HG02588 (cell line): Measurements from ENCODE around the gene ELFN1.
"Not testable (repeated sequence)": the region's sequence is repeated elsewhere in the genome, so short reads cannot be mapped to it uniquely, and the experiment has no call there.

ENCODE experiments used
- ATAC-seq: cut with Tn5 transposase; IDR thresholded peaks from one replicate; pipeline ENCODE4 v1.9.1; 2021; ENCODE audit warnings: mild to moderate bottlenecking, moderate library complexity; ENCODE audit not compliant: unreplicated experiment

Gene ELFN1

DNA sequence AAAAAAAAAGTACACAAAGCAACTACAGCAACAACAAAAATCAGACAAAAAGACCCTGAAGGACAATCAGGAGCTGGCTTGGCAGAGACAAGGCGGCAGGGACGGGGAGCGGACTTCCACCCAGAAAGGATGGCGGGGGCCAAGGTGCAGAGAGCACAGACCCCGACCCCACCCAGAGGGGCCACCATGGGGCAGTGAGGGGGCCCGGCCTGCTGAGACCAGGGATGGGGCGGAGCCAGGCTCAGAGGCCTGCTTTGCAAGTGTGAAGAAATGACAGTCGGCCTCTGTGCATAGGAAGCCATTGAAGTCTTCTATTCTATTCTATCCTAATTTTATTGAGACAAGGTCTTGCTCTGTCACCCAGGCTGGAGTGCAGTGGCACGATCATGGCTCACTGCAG, 82.0 kb downstream of the ELFN1 start:
- no peak for ATAC-seq

- ATAC-seq = no peak
Observed at GRCh38 chr7:1752771-1753563, 82.9 kb downstream of the ELFN1 start.

GRCh38 chr7:1753564-1753867, 83.4 kb downstream of the ELFN1 start:
- no peak for ATAC-seq

DNA sequence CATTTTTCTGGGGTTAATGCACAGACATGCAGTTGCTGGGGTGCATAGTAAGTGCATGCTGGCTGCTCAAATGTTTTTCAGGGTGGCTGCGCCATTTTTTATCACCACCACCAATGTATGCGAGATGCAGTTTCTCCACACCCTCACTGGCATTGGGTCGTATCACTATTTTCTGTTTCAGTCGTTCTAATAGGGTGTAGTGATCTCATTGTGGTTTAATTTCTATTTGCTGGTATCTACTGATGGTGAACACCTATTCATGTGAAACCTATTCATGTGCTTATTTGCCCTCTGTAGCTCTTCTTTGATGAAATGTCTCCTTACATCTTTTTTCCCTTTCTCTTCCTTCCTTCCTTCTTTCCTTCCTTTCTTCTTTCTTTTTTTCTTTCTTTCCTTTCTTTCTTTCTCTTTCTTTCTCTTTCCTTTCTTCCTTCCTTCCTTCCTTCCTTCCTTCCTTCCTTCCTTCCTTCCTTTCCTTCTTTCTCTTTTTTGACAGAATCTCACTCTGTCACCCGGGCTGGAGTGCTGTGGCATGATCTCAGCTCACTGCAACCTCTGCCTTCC, 84.3 kb downstream of the ELFN1 start:
- no peak for ATAC-seq

DNA sequence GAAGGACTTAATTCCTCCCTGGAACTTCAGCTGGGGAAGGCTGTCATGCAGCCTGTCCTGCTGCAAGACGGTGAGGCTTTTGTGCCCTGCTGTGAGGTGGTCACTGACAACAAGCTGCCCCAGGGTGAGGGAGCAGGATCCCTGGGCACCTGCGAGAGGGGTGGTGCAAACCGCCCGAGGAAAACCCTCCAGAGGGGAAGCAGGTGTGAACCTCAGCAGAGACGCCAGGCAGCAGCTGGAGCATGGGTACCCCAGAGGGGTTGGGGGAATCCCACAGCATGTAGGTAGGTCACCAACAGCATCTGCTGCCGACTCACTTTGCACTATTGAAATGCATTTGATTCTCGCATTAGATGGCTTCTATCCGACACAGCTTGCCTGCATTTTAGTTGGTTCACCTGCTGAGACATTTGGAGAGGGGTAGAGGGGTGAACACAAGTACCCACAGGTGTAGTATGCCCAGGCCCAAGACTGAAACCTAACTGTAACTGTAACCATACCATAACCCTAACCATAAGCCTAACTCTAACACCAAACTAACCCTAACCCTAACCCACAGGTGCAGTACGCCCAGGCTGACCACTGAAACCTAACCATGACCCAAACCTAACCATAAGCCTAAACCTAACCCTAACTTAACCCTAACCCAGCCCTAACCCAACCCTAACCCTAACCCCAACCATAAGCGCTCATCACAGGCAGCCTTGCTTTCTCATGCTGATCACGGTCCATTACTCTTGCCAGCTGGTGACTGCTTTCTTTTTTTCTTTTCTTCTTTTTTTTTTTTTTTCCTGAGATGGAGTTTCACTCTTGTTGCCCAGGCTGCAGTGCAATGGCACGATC, 85.9 kb downstream of the ELFN1 start:
- no peak for ATAC-seq

DNA sequence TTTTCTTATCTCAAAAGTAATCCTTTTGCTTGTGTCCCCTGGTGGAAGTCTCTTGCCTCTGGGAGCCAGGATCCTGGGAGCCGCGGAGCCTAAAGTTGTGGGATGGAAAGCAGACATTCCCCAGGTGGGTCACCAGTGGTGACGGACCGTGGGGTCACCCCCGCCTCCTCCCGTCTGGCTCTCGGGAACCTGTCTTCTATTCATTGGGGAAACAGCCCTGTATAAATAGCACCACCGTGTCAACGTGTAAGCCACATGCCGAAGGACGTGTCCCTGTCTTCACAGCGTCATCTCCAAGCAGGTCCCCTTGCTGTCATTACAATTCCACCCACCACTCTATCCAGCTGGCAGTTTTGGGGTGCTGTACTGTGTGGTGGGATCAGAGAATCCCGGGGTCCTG, 87.5 kb downstream of the ELFN1 start:
- ATAC-seq = no peak

DNA sequence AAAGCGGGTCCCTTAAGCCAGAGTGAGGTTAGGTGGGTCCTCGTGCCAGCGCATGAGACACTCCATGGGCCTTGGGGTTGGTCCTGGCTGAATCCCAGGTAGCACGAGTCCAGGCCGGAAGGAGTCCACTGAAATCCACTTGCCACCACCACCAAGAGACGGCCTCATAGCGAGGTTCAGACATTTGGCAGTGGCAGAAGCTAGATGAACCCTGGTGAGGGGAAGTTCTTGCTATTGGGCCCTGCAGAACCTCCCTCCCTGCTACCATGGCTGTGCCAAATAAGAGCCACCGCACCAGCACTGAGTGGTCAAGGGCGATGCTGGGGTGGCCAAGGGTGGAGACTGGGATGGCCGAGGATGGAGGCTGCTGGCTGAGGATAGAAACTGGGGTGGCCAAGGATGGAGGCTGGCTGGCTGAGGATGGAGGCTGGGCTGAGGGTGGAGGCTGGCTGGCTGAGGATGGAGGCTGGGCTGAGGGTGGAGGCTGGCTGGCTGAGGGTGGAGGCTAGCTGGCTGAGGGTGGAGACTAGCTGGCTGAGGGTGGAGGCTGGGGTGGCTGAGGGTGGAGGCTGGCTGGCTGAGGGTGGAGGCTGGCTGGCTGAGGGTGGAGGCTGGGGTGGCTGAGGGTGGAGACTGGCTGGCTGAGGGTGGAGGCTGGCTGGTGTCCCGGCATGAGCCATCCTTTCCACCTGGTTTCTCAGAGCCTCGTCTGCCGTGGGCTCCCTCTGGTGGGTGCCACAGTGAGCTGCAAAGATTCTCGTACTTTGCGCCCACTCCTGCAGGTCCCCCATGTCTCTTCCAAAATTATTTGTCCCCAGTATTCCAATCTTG, 88.2 kb downstream of the ELFN1 start:
- no peak for ATAC-seq

DNA sequence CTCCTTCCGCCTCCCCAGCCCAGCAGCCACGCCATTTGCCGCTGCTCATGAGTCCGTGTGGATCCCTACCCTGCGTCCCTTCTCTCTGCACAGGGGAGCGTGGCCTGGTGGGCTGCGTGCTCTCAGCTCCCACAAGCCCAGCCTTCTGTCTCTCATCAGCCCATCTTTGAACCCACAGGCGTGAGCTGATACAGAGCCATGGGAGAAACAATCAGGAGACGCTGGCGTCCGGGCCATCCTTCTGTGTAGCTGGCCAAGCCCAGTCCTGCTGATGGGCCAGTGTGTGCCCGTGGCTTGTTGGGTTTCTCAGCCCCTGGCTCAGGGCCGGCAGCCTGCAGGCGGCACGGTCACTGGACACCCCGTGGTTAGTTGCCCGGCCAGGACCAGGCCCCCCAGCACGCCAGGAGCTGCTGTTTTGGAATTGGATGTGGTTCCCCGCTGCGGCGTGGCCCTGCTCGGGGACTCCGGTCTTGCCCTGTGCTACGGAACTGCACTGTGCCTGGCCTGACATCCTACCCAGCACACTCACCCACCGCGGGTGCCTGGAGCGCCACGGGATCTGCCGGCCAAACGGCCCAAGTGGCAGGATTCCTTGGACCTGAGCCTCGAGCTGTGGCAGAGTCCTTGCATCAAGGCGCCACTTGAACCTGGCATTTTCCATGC, 88.9 kb downstream of the ELFN1 start:
- ATAC-seq = no peak

DNA sequence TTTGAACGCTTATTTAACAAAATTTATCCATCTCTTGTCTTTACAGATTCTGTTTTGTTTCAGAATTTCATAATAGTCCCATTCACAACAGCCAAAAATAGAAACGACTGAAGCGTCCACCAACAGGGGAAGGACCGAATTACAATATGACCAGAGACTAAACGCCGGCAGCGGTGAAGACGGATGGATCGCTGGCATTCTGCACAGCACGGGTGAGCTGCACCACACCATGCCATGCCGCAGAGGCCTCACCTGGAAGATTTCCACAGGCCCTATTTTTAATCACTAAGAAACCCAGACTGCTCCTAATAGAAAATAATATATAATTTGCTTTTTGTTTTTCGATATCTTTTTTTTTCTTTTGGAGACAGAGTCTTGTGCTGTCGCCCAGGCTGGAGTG, 91.0 kb downstream of the ELFN1 start:
- ATAC-seq = no peak

DNA sequence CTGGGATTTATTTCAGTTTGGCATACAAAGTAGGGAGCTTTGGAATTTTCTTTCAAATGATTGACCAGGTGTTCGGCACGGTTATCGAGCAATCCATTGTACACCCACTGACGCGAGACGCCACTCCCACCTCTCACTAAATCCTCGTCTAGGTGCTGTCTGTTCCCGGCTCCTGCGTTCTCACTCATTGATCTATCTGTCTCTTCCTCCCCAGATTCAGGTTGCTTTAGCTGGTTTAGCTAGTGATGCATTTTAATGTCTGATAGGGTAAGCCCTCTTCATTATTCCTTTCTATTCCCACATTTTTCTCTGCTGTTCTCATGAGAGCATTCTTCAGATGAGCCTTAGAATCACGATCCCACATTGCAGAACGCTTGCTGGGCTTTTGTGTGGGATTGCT, 91.7 kb downstream of the ELFN1 start:
- ATAC-seq = no peak

DNA sequence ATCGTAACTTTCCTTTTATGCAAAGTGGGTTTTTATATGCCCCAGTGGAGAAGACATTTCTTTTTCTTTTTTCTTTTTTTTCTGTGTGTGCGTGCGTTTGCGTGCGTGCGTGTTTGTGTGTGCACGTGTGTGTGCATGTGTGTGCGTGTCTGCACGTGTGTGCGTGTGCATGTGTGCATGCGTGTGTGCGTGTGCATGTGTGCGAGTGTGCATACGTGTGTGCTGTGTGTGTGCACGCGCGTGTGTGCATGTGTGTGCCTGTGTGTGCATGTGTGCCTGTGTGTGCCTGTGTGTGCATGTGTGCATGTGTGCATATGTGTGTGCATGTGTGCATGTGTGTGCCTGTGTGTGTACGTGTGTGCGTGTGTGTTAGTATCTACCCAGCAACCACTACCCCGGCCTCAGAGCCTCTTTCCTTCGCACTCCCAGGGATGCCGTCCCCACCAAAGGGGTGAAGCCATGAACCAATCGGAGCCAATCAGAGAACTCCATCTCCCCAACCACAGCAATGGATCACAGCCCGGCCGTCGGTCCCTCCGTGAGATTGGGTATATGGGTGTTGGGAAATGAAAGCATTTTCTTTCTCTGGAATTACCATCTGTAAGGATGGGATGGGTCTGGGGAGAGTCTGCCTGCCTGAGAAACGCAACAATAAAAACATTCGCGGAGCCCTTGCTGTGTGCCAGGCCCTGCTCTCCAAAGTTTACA, 92.3 kb downstream of the ELFN1 start:
- ATAC-seq = no peak

DNA sequence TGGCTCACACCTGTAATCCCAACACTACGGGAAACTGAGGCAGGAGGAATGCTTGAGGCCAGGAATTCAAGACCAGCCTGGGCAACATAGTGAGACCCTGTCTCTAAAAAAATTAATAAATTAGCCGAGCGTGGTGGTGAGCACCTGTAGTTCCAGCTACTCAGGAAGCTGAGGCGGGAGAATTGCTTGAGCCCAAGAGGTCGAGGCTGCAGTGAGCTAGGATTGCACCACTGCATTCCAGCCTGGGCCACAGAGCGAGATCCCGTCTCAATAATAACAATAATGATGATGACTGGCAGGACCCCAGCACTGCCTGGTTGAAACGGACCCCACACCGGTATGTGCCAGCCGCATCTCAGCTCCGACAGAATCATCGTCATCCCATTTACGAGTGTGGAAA, 93.0 kb downstream of the ELFN1 start:
- ATAC-seq = no peak

GRCh38 chr7:1763911-1764310, 93.8 kb downstream of the ELFN1 start:
- ATAC-seq = not testable (repeated sequence)

DNA sequence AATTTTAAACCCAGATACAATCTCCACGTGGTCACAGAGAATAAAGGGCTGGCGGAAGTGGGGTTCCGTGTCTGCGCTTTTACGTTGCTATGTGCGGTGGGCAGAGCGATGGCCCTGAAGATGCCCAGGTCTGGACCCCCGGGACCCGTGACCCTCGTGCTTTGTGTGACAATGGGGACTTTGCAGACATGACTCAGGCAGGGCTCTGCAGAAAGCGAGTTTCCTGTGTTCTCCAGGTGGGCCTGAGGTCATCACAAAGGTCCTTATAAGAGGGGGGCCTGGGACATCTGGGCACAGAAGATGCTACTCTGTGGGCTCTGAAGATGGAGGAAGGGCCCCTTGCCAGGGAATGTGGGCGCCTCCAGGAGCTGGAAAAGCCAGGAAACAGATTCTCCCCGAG, 95.3 kb downstream of the ELFN1 start:
- ATAC-seq = no peak

GRCh38 chr7:1767524-1767923, 97.4 kb downstream of the ELFN1 start:
- ATAC-seq = no peak

DNA sequence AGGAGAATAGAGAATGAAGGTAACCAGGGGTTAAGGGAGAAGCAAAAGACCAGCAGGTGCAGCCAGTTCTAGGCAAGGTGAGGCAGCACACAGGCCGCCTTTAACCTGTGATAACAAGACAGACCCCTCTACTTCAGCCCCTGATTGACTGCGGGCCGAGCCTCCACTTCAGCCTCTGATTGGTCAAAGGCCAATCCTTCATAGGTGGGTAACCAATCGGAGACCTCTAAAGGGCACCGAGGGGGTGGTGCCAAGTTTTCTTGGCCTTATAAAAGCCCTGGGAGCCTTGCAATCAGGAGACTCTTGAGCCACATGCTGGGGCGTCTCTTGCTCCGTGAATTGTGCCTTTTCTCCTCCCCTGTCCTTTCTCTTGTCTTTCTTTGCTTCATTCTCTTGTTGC, 98.8 kb downstream of the ELFN1 start:
- ATAC-seq = no peak

GRCh38 chr7:1769286-1770200, 99.5 kb downstream of the ELFN1 start:
- no peak for ATAC-seq

GRCh38 chr7:1770331-1770730, 100.3 kb downstream of the ELFN1 start:
- ATAC-seq = no peak

GRCh38 chr7:1775389-1775788, 105.3 kb downstream of the ELFN1 start:
- no peak for ATAC-seq
